IMR-90 (cell line): ENCODE data around the gene KDM1A. TPM values are rescaled to one million over a fixed set of nuclear protein-coding genes. Genes with fewer than 3 reads are reported as not detected.

ENCODE experiments used
- ATAC-seq: fragments of 200-7000 bp; cut with Tn5 transposase; 2 replicates; pipeline ENCODE4 v1.9.1; 2020; ENCODE audit warnings: low read depth, mild to moderate bottlenecking, moderate library complexity
- BruUV-seq: library from RNA; stranded (reverse); fragments of 400-500 nt; replicated peaks from 2 replicates; lab custom pipeline; 2021; lab: Mats Ljungman, UMichigan
- CTCF ChIA-PET: fragments of 300-600 bp; formaldehyde crosslinking; extraction: SDS; loops from one replicate; lab custom pipeline; 2021; ENCODE audit warnings: antibody characterized with exemption; lab: Yijun Ruan, JAX
- POLR2A ChIA-PET: fragments of 300-600 bp; sonication (Branson Sonifier 250); formaldehyde crosslinking; loops from one replicate; lab custom pipeline; 2022; ENCODE audit warnings: antibody characterized with exemption; ENCODE audit not compliant: unreplicated experiment; lab: Charles Lee
- DNase-seq: peaks from one replicate; pipeline ENCODE4 v3.0.0; 2013
- H2AFZ ChIP-seq: replicated peaks from 2 replicates; pipeline ENCODE3; 2013; ENCODE audit warnings: low read length, mild to moderate bottlenecking; ENCODE audit not compliant: poor library complexity
- H2AK5ac ChIP-seq: 2 replicates; pipeline ENCODE4 v1.6.1; 2013; ENCODE audit warnings: low read depth, low read length, inconsistent platforms
- H2AK9ac ChIP-seq: replicated peaks from 2 replicates; pipeline ENCODE3; 2013; ENCODE audit warnings: mild to moderate bottlenecking, low read depth, low read length, moderate library complexity; ENCODE audit not compliant: poor library complexity
- H2BK120ac ChIP-seq: 2 replicates; pipeline ENCODE4 v1.6.1; 2013; ENCODE audit warnings: low read depth, low read length, inconsistent platforms
- H2BK15ac ChIP-seq: 3 replicates; pipeline ENCODE4 v1.6.1; 2013; ENCODE audit warnings: low read depth, low read length, inconsistent platforms
- H2BK20ac ChIP-seq: 2 replicates; pipeline ENCODE4 v1.6.1; 2013; ENCODE audit warnings: low read depth, mild to moderate bottlenecking, inconsistent platforms, low read length, moderate library complexity
- H2BK5ac ChIP-seq: 2 replicates; pipeline ENCODE4 v1.6.1; 2013; ENCODE audit warnings: mild to moderate bottlenecking, low read depth, low read length, inconsistent platforms; ENCODE audit not compliant: poor library complexity, severe bottlenecking
- H3K14ac ChIP-seq: replicated peaks from 2 replicates; pipeline ENCODE4 v1.6.1; 2013; ENCODE audit warnings: low read depth, low read length, inconsistent platforms
- H3K18ac ChIP-seq: 2 replicates; pipeline ENCODE4 v1.6.1; 2013; ENCODE audit warnings: low read depth, low read length, control low read depth
- H3K23ac ChIP-seq: 2 replicates; pipeline ENCODE4 v1.6.1; 2013; ENCODE audit warnings: low read depth, low read length, inconsistent platforms
- H3K27ac ChIP-seq: 2 replicates; pipeline ENCODE4 v1.5.1; 2013; ENCODE audit warnings: mild to moderate bottlenecking, control low read depth, low read length; ENCODE audit not compliant: insufficient read depth
- H3K27me3 ChIP-seq: 2 replicates; pipeline ENCODE4 v1.6.1; 2013; ENCODE audit warnings: low read length; ENCODE audit not compliant: control insufficient read depth, insufficient read depth
- H3K36me3 ChIP-seq: 2 replicates; pipeline ENCODE4 v1.6.1; 2013; ENCODE audit warnings: low read length, mixed read lengths; ENCODE audit not compliant: control insufficient read depth, insufficient read depth
- H3K4ac ChIP-seq: 2 replicates; pipeline ENCODE4 v1.6.1; 2013; ENCODE audit warnings: low read depth, low read length, inconsistent platforms
- H3K4me1 ChIP-seq: 2 replicates; pipeline ENCODE4 v1.6.1; 2013; ENCODE audit warnings: low read length, mixed read lengths; ENCODE audit not compliant: control insufficient read depth, insufficient read depth
- H3K4me2 ChIP-seq: 2 replicates; pipeline ENCODE4 v1.6.1; 2013; ENCODE audit warnings: low read depth, mild to moderate bottlenecking, control low read depth, low read length, moderate library complexity
- H3K4me3 ChIP-seq: 2 replicates; pipeline ENCODE4 v1.5.1; 2013; ENCODE audit warnings: low read depth, mild to moderate bottlenecking, control low read depth, low read length, moderate library complexity; ENCODE audit not compliant: insufficient read depth
- H3K56ac ChIP-seq: 2 replicates; pipeline ENCODE4 v1.6.1; 2013; ENCODE audit warnings: low read length, inconsistent platforms; ENCODE audit not compliant: insufficient read depth; ENCODE audit errors: extremely low read depth
- H3K79me1 ChIP-seq, 2 experiments: 2 replicates each; pipeline ENCODE4 v1.6.1; 2013; ENCODE audit warnings: low read length in 2 of 2, inconsistent platforms in 1 of 2, low read depth in 1 of 2
- H3K9ac ChIP-seq: 2 replicates; pipeline ENCODE4 v1.6.1; 2013; ENCODE audit warnings: low read depth, low read length, control low read depth
- H3K9me1 ChIP-seq: 2 replicates; pipeline ENCODE4 v1.6.1; 2013; ENCODE audit warnings: low read length, inconsistent platforms; ENCODE audit not compliant: insufficient read depth
- H3K9me3 ChIP-seq: 2 replicates; pipeline ENCODE4 v1.6.1; 2013; ENCODE audit warnings: low read length; ENCODE audit not compliant: control insufficient read depth, insufficient read depth
- H4K20me1 ChIP-seq: 2 replicates; pipeline ENCODE4 v1.6.1; 2013; ENCODE audit warnings: low read length, inconsistent platforms; ENCODE audit not compliant: insufficient read depth
- H4K5ac ChIP-seq: 2 replicates; pipeline ENCODE4 v1.6.1; 2013; ENCODE audit warnings: mild to moderate bottlenecking, low read depth, low read length, control low read depth
- H4K8ac ChIP-seq, 2 experiments: 2 replicates each; pipeline ENCODE4 v1.6.1; 2013; ENCODE audit warnings: low read depth in 2 of 2, low read length in 2 of 2, control low read depth in 1 of 2, inconsistent platforms in 1 of 2
- H4K91ac ChIP-seq: 2 replicates; pipeline ENCODE4 v1.6.1; 2013; ENCODE audit warnings: low read depth, low read length, inconsistent platforms; ENCODE audit not compliant: insufficient read depth
- BHLHE40 ChIP-seq: fragments of 150-350 bp; IDR thresholded peaks from 2 replicates; pipeline ENCODE4 v1.6.1; 2016; ENCODE audit warnings: mild to moderate bottlenecking, low read depth, low read length
- MAFK ChIP-seq: IDR thresholded peaks from 2 replicates; pipeline ENCODE4 v1.6.1; 2012; ENCODE audit warnings: low read depth, low read length, improper control_type of control experiment
- NFE2L2 ChIP-seq: fragments of 150-350 bp; IDR thresholded peaks from 2 replicates; pipeline ENCODE4 v1.6.1; 2016; ENCODE audit warnings: low read depth, mild to moderate bottlenecking, low read length
- RAD21 ChIP-seq: IDR thresholded peaks from 2 replicates; pipeline ENCODE4 v1.6.1; 2012; ENCODE audit warnings: low read length, improper control_type of control experiment
- SMC3 ChIP-seq: fragments of 150-350 bp; IDR thresholded peaks from 2 replicates; pipeline ENCODE4 v1.6.1; 2016; ENCODE audit warnings: low read depth, mild to moderate bottlenecking, antibody characterized with exemption, low read length, moderate library complexity
- WGBS, 2 experiments: methylation state at CpG; one replicate each; pipeline versions ENCODE4 v1.1.5 to v1.1.7; 2013; ENCODE audit warnings: missing lambda C conversion rate in 2 of 2; ENCODE audit not compliant: insufficient read length in 1 of 2; ENCODE audit errors: extremely low coverage in 2 of 2; 5-methylcytosine and 5-hydroxymethylcytosine counted together
- dilution Hi-C: fragments of 300-500 bp; cut with HindIII; formaldehyde crosslinking; loops from one replicate; pipeline ENCODE4 v1.14.3; 2018; ENCODE audit warnings: low sequenced_read_pairs; ENCODE audit not compliant: unreplicated experiment
- in situ Hi-C: fragments of 300-500 bp; cut with MboI; formaldehyde crosslinking; loops from 3 replicates; pipeline ENCODE4 v1.14.3; 2019; ENCODE audit warnings: low sequenced_read_pairs, inconsistent platforms, mixed read lengths
- intact Hi-C: fragments of 100-400 bp; cut with micrococcal nuclease; formaldehyde crosslinking; loops from 2 replicates; pipeline ENCODE4 v1.10.0; 2022
- polyA plus RNA-seq, 3 experiments: library from polyadenylated mRNA; depleted of rRNA; stranded (reverse); fragments of >200 nt; gene quantifications; 2 replicates each; pipeline ENCODE4 v1.2.3, GENCODE V29; 2012; ENCODE audit warnings: low replicate concordance in 1 of 3
- total RNA-seq: library from RNA; depleted of rRNA; stranded (reverse); fragments of >200 nt; gene quantifications from 2 replicates; pipeline ENCODE4 v1.2.3, GENCODE V29; 2012
- TF ChIP-seq, protein P1 (sequence below): fragments of 150-350 bp; IDR thresholded peaks from 2 replicates; pipeline ENCODE4 v1.6.1; 2016; ENCODE audit warnings: low read depth, mild to moderate bottlenecking, low read length, moderate library complexity, borderline replicate concordance
- TF ChIP-seq, protein P2 (sequence below): conservative IDR thresholded peaks from 2 replicates; pipeline ENCODE4 v1.5.1; 2012; ENCODE audit warnings: mild to moderate bottlenecking, low read depth, low read length, improper control_type of control experiment

Gene KDM1A
- total and polyA plus RNA-seq, 2 of the 4 experiments (the other 2 are of a cell fraction) = 58.7 to 104 TPM

DNA sequence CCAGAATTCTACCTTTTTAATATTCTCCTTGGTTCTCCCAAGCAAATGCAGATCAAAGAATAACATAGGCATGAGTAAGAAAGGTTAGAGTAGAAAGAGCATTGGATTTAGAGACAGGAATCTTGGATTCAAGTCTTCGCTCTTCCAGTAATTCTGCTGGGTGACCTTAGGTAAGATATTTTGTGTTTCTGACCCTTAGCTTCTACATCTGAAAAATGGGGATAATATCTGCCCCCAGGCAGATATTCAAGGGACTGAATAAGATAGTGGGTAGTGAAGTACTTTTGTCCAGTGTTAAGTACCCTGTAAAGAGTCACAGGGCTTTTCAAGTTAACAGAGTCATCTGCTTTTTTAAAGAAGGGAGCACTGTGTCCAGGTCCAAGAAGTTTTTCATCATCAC lies 70.8 kb downstream of the KDM1A start:
- Histone ChIP-seq H3K9me1 (peaks cover 11% of the 10 kb centered on the region; the same call in 1 of the 2 replicates), H2BK15ac (no peak overlapping the region), H3K23ac (no peak overlapping the region), H4K20me1 (peaks cover 25% of the 10 kb centered on the region; the same call in 1 of the 2 replicates), H3K4me2 (no peak overlapping the region), H3K9me3 (no peaks in the 10 kb centered on the region), H3K27ac (no peak overlapping the region), H4K5ac (no peak overlapping the region), H2BK120ac (no peak overlapping the region), H3K18ac (no peak overlapping the region), H4K91ac (no peak overlapping the region), H3K36me3 (peaks cover 76% of the 10 kb centered on the region), H3K56ac (no peak overlapping the region), H3K27me3 (no peaks in the 10 kb centered on the region), H2AFZ (no peak overlapping the region), H3K4me1 (no peaks in the 10 kb centered on the region), H2AK9ac (no peak overlapping the region), H3K9ac (no peak overlapping the region), H3K14ac (no peak overlapping the region), H2BK20ac (no peak overlapping the region), H2BK5ac (no peak overlapping the region), H3K4me3 (no peak overlapping the region), H3K4ac (no peak overlapping the region), H3K79me1 (peaks cover 37 to 78% of the 10 kb centered on the region in 2 experiments), H4K8ac (no peak overlapping the region), H2AK5ac (no peak overlapping the region)
- dilution Hi-C loops = no loop called here
- POLR2A ChIA-PET = no interaction called here
- CTCF ChIA-PET = interaction anchor here (0.6 to 1.0 kb wide), 2 partner anchors 10 to 27 kb away, joined by 3 to 5 read pairs; no protein-coding TSS in a partner anchor
- TF ChIP-seq, protein P1, sequence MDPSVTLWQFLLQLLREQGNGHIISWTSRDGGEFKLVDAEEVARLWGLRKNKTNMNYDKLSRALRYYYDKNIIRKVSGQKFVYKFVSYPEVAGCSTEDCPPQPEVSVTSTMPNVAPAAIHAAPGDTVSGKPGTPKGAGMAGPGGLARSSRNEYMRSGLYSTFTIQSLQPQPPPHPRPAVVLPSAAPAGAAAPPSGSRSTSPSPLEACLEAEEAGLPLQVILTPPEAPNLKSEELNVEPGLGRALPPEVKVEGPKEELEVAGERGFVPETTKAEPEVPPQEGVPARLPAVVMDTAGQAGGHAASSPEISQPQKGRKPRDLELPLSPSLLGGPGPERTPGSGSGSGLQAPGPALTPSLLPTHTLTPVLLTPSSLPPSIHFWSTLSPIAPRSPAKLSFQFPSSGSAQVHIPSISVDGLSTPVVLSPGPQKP = no peak
- TF ChIP-seq, protein P2, sequence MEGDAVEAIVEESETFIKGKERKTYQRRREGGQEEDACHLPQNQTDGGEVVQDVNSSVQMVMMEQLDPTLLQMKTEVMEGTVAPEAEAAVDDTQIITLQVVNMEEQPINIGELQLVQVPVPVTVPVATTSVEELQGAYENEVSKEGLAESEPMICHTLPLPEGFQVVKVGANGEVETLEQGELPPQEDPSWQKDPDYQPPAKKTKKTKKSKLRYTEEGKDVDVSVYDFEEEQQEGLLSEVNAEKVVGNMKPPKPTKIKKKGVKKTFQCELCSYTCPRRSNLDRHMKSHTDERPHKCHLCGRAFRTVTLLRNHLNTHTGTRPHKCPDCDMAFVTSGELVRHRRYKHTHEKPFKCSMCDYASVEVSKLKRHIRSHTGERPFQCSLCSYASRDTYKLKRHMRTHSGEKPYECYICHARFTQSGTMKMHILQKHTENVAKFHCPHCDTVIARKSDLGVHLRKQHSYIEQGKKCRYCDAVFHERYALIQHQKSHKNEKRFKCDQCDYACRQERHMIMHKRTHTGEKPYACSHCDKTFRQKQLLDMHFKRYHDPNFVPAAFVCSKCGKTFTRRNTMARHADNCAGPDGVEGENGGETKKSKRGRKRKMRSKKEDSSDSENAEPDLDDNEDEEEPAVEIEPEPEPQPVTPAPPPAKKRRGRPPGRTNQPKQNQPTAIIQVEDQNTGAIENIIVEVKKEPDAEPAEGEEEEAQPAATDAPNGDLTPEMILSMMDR = no peak
- TF ChIP-seq BHLHE40 (no peak), RAD21 (no peak), SMC3 (no peak), MAFK (no peak), NFE2L2 (no peak)
- no TSS peak for BruUV-seq
- in situ Hi-C loops = no loop called here
- DNase-seq = no peak
- no peak for ATAC-seq
- intact Hi-C loops = no loop called here
- WGBS, 2 experiments = no CpG with 5 or more reads among the region's 1 CpG
